PFSK-1 (cell line): ENCODE measurements around the gene COQ7.

Source experiments
- POLR2AphosphoS5 ChIP-seq: IDR thresholded peaks from 2 replicates; pipeline ENCODE4 v1.6.1; 2012; ENCODE audit warnings: low read depth, mild to moderate bottlenecking, control low read depth, low read length, moderate library complexity
- TAF1 ChIP-seq: IDR thresholded peaks from 2 replicates; pipeline ENCODE4 v1.6.1; 2012; ENCODE audit warnings: low read length, control low read depth, borderline replicate concordance; ENCODE audit not compliant: insufficient read depth

DNA sequence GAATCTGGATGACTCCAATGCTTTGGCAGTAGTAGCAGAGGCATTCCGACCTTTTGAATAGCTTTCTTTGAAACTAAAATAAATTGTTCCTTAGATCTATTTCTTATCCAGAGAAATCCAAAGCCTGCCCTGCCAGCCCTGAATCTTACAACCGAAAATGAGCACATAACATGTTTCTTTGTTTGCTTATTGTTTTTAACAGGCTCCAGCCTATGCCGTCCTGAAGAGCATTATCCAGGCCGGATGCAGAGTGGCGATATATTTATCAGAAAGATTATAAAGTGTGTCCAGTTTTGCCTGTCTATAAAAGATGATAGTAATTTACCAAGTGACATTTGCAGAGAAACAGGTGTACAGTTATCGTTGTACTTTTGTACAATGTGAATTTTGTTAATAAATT, 10.5 kb downstream of the COQ7 start:
- TF ChIP-seq POLR2AphosphoS5, result no peak
- TF ChIP-seq TAF1, result no peak
